SK-N-SH (cell line): ENCODE measurements around the gene CNTNAP5.

Experiments
- EP300 ChIP-seq, 2 experiments: IDR thresholded peaks; 2 replicates each; pipeline versions ENCODE4 v1.4.0 to v1.6.1; 2012; ENCODE audit warnings: borderline replicate concordance in 1 of 2, low read depth in 1 of 2, low read length in 1 of 2
- FOSL2 ChIP-seq: IDR thresholded peaks from 2 replicates; pipeline ENCODE4 v1.4.0; 2012; ENCODE audit warnings: low read depth, mild to moderate bottlenecking, moderate library complexity, borderline replicate concordance
- FOXJ3 ChIP-seq: sonication (generic); formaldehyde crosslinking; IDR thresholded peaks from 2 replicates; pipeline ENCODE4 v1.5.1; 2020; ENCODE audit warnings: mild to moderate bottlenecking, missing genetic modification reagents
- FOXM1 ChIP-seq: IDR thresholded peaks from 2 replicates; pipeline ENCODE4 v1.4.0; 2012; ENCODE audit warnings: low read depth, mild to moderate bottlenecking
- NFIC ChIP-seq: IDR thresholded peaks from 2 replicates; pipeline ENCODE4 v1.4.0; 2012; ENCODE audit warnings: borderline replicate concordance
- POLR2AphosphoS5 ChIP-seq: IDR thresholded peaks from 2 replicates; pipeline ENCODE4 v1.6.1; 2012; ENCODE audit warnings: low read depth, low read length
- RCOR1 ChIP-seq: fragments of 150-350 bp; IDR thresholded peaks from 2 replicates; pipeline ENCODE4 v1.6.1; 2017; ENCODE audit warnings: antibody characterized with exemption, low read length
- SIN3A ChIP-seq: IDR thresholded peaks from 2 replicates; pipeline ENCODE4 v1.6.1; 2012; ENCODE audit warnings: low read depth, mild to moderate bottlenecking, low read length, moderate library complexity, borderline replicate concordance
- SMC3 ChIP-seq: IDR thresholded peaks from 2 replicates; pipeline ENCODE4 v1.6.1; 2012; ENCODE audit warnings: low read depth, low read length, improper control_type of control experiment
- TAF1 ChIP-seq: IDR thresholded peaks from 2 replicates; pipeline ENCODE4 v1.6.1; 2012; ENCODE audit warnings: low read depth, mild to moderate bottlenecking, low read length, moderate library complexity, borderline replicate concordance
- YY1 ChIP-seq: IDR thresholded peaks from 2 replicates; pipeline ENCODE4 v1.4.0; 2012; ENCODE audit warnings: low read depth, mild to moderate bottlenecking
- TF ChIP-seq, protein P1 (sequence below): fragments of 200-600 bp; sonication (generic); IDR thresholded peaks from 2 replicates; pipeline ENCODE4 v1.6.1; 2017; ENCODE audit warnings: antibody characterized with exemption, mild to moderate bottlenecking, moderate library complexity

DNA sequence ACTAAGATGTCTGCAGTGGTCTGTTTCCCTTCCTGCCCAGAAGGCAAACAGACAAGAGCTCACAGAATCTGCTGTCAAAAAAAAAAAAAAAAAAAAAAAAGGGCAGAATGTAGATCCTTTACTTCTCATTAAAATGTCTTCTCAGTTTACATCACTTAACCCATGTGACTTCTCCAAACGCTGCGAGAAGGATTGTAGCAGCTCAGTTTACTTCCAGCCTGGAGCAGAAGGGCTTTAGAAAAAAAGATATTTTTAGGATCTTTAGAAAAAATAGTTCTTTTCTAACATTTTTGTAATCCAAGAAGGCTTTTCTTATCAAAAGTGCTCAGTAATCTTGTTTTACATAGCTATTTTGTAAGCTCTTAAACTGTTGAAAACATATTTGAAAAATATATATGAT lies 425.4 kb downstream of the CNTNAP5 start:
- TF ChIP-seq RCOR1 (no peak), TAF1 (no peak), NFIC (no peak), EP300 (IDR thresholded peaks at IDR 0.05; ENCODE audit: borderline replicate concordance in 1 of 2, low read depth in 1 of 2, low read length in 1 of 2) (no peak), FOSL2 (no peak), SMC3 (no peak), SIN3A (no peak), FOXM1 (no peak), FOXJ3 (no peak), POLR2AphosphoS5 (no peak), YY1 (no peak)
- TF ChIP-seq, protein P1, sequence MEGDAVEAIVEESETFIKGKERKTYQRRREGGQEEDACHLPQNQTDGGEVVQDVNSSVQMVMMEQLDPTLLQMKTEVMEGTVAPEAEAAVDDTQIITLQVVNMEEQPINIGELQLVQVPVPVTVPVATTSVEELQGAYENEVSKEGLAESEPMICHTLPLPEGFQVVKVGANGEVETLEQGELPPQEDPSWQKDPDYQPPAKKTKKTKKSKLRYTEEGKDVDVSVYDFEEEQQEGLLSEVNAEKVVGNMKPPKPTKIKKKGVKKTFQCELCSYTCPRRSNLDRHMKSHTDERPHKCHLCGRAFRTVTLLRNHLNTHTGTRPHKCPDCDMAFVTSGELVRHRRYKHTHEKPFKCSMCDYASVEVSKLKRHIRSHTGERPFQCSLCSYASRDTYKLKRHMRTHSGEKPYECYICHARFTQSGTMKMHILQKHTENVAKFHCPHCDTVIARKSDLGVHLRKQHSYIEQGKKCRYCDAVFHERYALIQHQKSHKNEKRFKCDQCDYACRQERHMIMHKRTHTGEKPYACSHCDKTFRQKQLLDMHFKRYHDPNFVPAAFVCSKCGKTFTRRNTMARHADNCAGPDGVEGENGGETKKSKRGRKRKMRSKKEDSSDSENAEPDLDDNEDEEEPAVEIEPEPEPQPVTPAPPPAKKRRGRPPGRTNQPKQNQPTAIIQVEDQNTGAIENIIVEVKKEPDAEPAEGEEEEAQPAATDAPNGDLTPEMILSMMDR, result no peak
